Dendritic cell treated with granulocyte-macrophage colony-stimulating factor and Interleukin-4, amounts not matched to agents 40 ng/mL and 50 ng/mL, for 4 days (primary cell): Measurements from ENCODE around the gene ARHGEF11.

Experiments used
- H3K27ac Mint-ChIP-seq: one replicate; pipeline ENCODE4 v1.8.0; 2022; ENCODE audit warnings: mild to moderate bottlenecking, mixed read lengths
- H3K27me3 Mint-ChIP-seq: one replicate; pipeline ENCODE4 v1.8.0; 2022; ENCODE audit warnings: mild to moderate bottlenecking, mixed read lengths
- H3K36me3 Mint-ChIP-seq: one replicate; pipeline ENCODE4 v1.8.0; 2022; ENCODE audit warnings: low read depth, mixed read lengths
- H3K4me1 Mint-ChIP-seq: one replicate; pipeline ENCODE4 v1.8.0; 2022; ENCODE audit warnings: low read depth, mixed read lengths
- H3K4me3 Mint-ChIP-seq: one replicate; pipeline ENCODE4 v1.8.0; 2022; ENCODE audit warnings: mild to moderate bottlenecking, moderate library complexity, mixed read lengths
- H3K9me3 Mint-ChIP-seq: one replicate; pipeline ENCODE4 v1.8.0; 2022; ENCODE audit warnings: mixed read lengths
- intact Hi-C: fragments of 100-400 bp; cut with micrococcal nuclease; formaldehyde crosslinking; loops from one replicate; pipeline ENCODE4 v1.15.0; 2022

The ARHGEF11 gene

DNA sequence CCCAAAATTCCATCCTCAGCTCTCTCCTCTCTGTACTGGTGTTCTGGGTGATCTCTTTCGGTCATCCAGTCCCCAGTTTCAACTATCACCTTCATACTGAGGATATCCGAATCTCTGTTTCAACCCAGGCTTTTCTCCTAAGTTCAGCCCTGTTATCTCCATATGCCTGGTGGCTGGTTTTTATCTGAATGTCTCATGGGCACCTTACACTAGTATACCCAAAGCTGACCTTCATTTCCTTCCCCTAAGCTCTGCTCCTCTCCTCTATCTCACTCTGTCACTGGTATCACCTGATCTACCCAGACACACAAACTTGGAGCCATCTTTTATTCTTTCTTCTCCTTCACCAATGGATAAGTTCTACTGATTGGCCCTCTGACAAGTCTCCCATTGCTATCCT is 72.1 kb downstream of the ARHGEF11 start:
- intact Hi-C loops = no loop called here
- Mint-ChIP-seq H3K4me3 (no peak overlapping the region), H3K9me3 (no peaks in the 10 kb centered on the region), H3K36me3 (peaks cover 90% of the 10 kb centered on the region), H3K27me3 (no peaks in the 10 kb centered on the region), H3K4me1 (no peaks in the 10 kb centered on the region), H3K27ac (no peak overlapping the region)

DNA sequence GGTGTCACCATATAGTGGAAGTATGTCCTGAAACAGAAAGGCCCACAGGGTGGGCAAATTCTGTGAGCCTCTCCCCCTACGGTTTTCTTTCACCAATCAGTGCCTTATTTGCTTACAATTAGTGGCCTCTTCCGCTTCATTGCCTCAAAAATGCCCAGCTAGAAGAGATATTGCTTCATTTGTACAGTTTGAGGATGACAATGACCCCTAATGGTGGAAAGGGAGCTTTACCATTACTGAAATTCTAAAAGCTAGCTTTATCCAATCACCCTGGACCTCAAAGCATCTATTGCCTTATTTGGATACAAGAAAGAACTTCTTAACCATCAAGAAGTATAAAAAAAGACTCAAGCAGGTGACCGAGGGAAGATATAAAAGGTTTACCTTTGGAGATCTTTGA is 75.5 kb downstream of the ARHGEF11 start:
- peaks cover 90% of the 10 kb centered on the region for H3K36me3 Mint-ChIP-seq
- H3K4me3 Mint-ChIP-seq = no peak overlapping the region
- no peaks in the 10 kb centered on the region for H3K9me3 Mint-ChIP-seq
- no peaks in the 10 kb centered on the region for H3K4me1 Mint-ChIP-seq
- no peaks in the 10 kb centered on the region for H3K27me3 Mint-ChIP-seq
- no peak overlapping the region for H3K27ac Mint-ChIP-seq
- intact Hi-C loops = no loop called here

DNA sequence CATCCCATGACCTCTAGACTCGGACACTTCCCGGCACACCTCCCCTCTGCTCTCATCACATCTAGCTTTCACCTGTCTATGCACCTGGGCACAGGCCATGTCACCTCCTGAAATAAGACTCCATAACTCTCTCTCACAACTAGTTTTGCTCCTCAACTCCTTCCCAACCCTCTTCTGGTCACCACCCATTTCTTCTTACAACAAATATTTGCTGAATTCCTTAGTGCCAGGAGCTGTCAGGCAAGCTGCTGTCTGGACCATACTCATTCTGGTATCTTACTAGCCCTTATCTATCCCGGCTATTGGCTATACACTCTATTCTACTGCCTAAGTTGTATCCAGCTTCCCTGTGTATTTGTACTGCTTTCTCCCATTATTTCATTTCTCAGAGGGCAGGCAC is 76.0 kb downstream of the ARHGEF11 start:
- peaks cover 2% of the 10 kb centered on the region for H3K4me1 Mint-ChIP-seq
- intact Hi-C loops = loop anchor here (10.0 kb wide), 1 partner anchor 105 kb away; no protein-coding TSS in a partner anchor
- H3K36me3 Mint-ChIP-seq = peaks cover 87% of the 10 kb centered on the region
- H3K27me3 Mint-ChIP-seq = no peaks in the 10 kb centered on the region
- H3K9me3 Mint-ChIP-seq = no peaks in the 10 kb centered on the region
- no peak overlapping the region for H3K27ac Mint-ChIP-seq
- H3K4me3 Mint-ChIP-seq = no peak overlapping the region

DNA sequence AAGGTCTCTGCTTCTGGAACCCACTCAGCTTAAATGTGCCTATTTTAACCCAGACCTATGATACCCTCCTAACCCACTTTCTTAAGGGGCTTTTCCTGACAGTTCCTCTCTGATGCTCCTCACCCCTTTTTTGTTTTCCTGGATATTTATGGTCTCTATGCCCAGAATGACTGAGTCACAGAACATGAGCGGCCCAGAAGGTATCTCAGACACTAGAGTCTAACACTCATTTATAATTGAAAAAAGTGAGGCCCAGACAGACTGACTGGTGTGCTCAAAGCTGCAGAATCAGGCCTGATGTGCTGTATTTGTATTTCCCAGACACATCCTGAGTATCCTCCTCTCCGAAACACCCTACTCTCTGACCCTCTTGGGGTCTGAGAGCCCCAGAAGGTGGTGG is 81.1 kb downstream of the ARHGEF11 start:
- H3K4me3 Mint-ChIP-seq = peak overlapping the region; percentile 0
- H3K27me3 Mint-ChIP-seq = no peaks in the 10 kb centered on the region
- H3K27ac Mint-ChIP-seq = peak overlapping the region; percentile 88
- H3K9me3 Mint-ChIP-seq = no peaks in the 10 kb centered on the region
- peaks cover 92% of the 10 kb centered on the region for H3K36me3 Mint-ChIP-seq
- peaks cover 48% of the 10 kb centered on the region for H3K4me1 Mint-ChIP-seq
- intact Hi-C loops = loop anchor here (10.0 kb wide), 1 partner anchor 110 kb away; no protein-coding TSS in a partner anchor

DNA sequence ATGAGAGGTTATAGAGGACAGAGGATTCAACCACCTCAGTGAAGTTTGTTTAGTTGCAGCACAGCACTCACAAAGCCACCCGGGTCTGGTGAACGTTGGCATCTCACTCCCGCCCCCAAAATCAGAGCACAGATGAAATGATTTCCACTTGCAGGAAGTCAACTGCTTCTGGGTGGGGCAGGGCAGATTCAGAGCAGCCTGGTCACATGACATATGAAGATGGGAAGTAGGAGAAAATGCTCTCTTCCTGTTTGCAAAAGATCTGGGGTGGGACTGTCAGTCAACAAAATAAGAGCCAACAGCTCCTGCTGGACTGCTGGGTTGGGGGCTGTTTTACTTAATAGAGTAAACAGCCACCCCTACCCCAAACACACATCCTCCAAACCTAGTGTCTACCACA is 81.9 kb downstream of the ARHGEF11 start:
- Mint-ChIP-seq H3K9me3 (no peaks in the 10 kb centered on the region), H3K4me1 (peaks cover 48% of the 10 kb centered on the region), H3K4me3 (peak overlapping the region; percentile 77), H3K36me3 (peaks cover 92% of the 10 kb centered on the region), H3K27ac (peak overlapping the region; percentile 88), H3K27me3 (no peaks in the 10 kb centered on the region)
- intact Hi-C loops = loop anchor here (10.0 kb wide), 1 partner anchor 111 kb away; no protein-coding TSS in a partner anchor

DNA sequence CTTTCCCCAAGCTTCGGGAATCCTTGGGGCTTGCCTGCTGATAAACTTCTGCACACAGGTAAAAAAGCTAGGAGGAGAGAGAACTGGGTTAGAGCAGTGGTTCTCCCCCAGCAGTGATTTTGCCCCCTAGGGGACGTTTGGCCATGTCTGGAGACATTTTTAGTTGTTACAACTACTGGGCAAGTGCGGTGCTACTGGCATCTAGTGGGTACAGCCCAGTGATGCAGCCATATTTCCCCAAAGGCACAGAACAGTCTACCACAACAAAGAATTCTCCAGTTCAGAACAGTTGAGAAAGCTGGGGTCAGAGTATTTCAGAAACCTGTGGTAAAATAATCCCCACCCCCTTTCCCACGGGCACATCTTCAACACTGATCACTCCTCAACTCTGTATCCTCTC is 83.8 kb downstream of the ARHGEF11 start:
- H3K9me3 Mint-ChIP-seq = no peaks in the 10 kb centered on the region
- H3K36me3 Mint-ChIP-seq = peaks cover 95% of the 10 kb centered on the region
- H3K27me3 Mint-ChIP-seq = no peaks in the 10 kb centered on the region
- peak overlapping the region; percentile 88 for H3K27ac Mint-ChIP-seq
- intact Hi-C loops = loop anchor here (10.0 kb wide), 1 partner anchor 113 kb away; no protein-coding TSS in a partner anchor
- peaks cover 48% of the 10 kb centered on the region for H3K4me1 Mint-ChIP-seq
- peak overlapping the region; percentile 0 for H3K4me3 Mint-ChIP-seq

DNA sequence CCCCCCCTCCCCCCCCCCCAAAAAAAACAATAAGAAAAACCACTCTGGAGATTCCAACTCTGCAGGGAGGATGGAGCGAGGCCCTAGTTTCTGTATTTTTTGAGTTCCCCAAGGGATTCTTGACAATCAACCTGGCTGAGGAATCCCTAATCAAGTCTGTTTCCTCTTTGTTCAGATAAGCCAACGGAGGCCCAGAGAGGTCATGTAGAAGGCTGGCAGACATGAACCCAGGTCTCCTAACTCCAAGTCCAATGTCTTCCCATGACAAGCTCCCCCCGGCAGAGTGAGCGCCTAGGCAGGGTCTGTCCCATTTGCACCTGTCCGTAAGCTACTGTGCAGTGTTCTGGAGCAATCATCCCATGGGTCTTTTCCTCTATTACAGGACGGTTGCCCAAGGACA is 85.6 kb downstream of the ARHGEF11 start:
- Mint-ChIP-seq H3K4me3 (no peak overlapping the region), H3K27ac (no peak overlapping the region), H3K4me1 (peaks cover 48% of the 10 kb centered on the region), H3K36me3 (peaks cover 98% of the 10 kb centered on the region), H3K9me3 (no peaks in the 10 kb centered on the region), H3K27me3 (no peaks in the 10 kb centered on the region)
- intact Hi-C loops = loop anchor here (10.0 kb wide), 1 partner anchor 115 kb away; no protein-coding TSS in a partner anchor

DNA sequence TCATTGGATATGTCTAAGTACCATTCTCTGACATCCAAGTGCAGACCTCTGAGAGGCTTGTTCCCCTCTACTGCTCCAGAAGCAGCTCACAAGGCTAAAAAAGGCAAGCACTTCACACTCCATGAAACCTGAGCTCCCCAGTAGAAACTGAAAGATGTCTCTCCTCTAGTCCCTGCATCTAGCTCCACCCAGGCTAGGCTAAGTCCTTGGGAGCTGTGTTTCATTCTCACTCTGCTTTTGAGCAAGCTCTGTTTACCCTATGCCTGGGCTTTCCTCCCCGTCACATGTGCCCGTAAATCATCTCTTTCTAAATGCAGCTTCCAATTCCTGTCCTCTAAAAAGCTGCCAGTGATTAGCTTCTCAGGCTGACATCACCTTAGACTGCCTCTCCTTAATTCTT is 86.1 kb downstream of the ARHGEF11 start:
- Mint-ChIP-seq H3K4me1 (peaks cover 45% of the 10 kb centered on the region), H3K4me3 (no peak overlapping the region), H3K27ac (no peak overlapping the region), H3K9me3 (no peaks in the 10 kb centered on the region), H3K36me3 (peaks cover 100% of the 10 kb centered on the region), H3K27me3 (no peaks in the 10 kb centered on the region)
- intact Hi-C loops = no loop called here

DNA sequence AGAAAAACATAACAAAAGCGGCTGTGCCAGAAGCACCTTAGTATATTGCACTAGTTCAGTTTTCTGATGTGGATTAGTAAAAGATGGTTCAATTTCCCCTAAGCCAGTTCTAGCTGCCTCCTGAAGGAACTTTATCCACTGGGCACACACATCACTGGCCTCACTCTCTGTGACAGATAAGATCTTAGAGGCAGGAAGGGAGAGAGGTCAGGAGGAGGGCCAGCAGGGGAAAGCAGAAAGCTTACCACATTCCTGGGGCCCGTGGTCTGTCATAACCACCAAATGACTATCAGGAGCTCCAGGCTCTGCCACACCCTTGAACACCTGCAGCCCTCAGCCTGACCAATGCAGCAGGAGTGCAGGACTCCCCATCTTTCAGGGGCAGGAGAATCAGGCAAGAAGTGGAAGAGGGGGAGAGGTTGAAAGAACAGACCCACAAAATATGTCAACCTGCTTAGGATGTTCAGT is 87.3 kb downstream of the ARHGEF11 start:
- H3K27me3 Mint-ChIP-seq = no peaks in the 10 kb centered on the region
- H3K36me3 Mint-ChIP-seq = peaks cover 93% of the 10 kb centered on the region
- H3K9me3 Mint-ChIP-seq = no peaks in the 10 kb centered on the region
- no peak overlapping the region for H3K27ac Mint-ChIP-seq
- intact Hi-C loops = no loop called here
- H3K4me3 Mint-ChIP-seq = no peak overlapping the region
- H3K4me1 Mint-ChIP-seq = peaks cover 34% of the 10 kb centered on the region

DNA sequence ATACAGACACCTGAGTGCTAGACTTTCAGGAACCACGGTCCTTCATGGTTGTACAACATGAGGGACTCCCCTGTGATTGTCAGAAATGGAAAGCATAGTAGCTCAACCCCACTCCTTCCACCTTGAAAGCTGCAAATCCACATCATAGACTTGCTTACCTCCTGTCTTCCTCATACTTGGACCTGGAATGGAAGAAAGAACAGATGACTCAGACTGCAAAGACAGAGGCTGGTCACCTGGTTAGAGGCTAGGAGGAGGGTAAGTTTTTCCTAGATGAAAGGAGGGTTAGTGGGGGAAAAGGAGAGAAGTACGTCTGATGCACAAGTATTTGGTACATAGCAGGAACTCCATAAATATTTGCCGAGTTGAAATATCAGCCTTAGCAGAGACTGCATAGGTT is 87.9 kb downstream of the ARHGEF11 start:
- Mint-ChIP-seq H3K9me3 (no peaks in the 10 kb centered on the region), H3K4me3 (no peak overlapping the region), H3K4me1 (peaks cover 28% of the 10 kb centered on the region), H3K27me3 (no peaks in the 10 kb centered on the region), H3K27ac (no peak overlapping the region), H3K36me3 (peaks cover 93% of the 10 kb centered on the region)
- intact Hi-C loops = no loop called here

DNA sequence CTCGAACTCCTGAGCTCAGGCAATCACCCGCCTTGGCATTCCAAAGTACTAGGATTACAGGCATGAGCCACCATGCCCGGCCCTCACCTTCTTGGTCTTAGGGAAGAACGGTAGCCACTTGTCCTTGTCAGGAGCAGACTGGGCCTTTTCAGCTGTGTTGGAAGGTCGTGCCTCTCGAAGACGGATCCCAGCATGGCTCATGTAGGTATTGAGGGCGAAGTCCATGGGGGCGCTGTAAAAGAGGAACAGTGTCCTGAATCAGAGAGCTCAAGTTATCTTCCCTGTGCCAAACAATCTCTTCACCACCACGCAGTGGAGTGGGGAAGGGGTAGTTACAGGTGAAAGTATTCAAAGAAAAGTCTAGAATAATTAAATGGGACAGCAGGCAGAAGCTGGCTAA is 89.2 kb downstream of the ARHGEF11 start:
- intact Hi-C loops = no loop called here
- Mint-ChIP-seq H3K36me3 (peaks cover 93% of the 10 kb centered on the region), H3K27me3 (no peaks in the 10 kb centered on the region), H3K4me3 (no peak overlapping the region), H3K4me1 (peaks cover 19% of the 10 kb centered on the region), H3K27ac (no peak overlapping the region), H3K9me3 (no peaks in the 10 kb centered on the region)

DNA sequence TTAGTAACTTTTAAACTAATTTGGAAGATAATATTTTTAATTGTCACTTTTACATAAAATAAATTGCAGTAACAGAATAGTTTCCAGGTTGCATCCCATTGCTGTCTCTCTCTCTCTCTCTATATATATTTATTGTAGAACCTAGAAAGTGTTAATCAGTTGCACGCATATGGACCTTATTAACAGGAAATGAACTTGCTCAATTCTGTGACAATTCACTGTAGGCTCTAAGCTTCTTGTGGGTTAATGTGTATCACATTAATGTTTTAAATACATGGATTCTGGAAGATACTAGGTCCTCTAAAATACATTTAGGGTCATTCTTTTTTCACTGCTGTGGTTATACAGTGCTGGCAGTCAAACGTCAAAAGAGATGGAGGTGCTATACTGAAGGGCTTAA is 92.0 kb downstream of the ARHGEF11 start:
- H3K27ac Mint-ChIP-seq = no peak overlapping the region
- H3K4me1 Mint-ChIP-seq = peaks cover 11% of the 10 kb centered on the region
- H3K27me3 Mint-ChIP-seq = no peaks in the 10 kb centered on the region
- intact Hi-C loops = no loop called here
- peaks cover 93% of the 10 kb centered on the region for H3K36me3 Mint-ChIP-seq
- H3K9me3 Mint-ChIP-seq = no peaks in the 10 kb centered on the region
- H3K4me3 Mint-ChIP-seq = no peak overlapping the region

DNA sequence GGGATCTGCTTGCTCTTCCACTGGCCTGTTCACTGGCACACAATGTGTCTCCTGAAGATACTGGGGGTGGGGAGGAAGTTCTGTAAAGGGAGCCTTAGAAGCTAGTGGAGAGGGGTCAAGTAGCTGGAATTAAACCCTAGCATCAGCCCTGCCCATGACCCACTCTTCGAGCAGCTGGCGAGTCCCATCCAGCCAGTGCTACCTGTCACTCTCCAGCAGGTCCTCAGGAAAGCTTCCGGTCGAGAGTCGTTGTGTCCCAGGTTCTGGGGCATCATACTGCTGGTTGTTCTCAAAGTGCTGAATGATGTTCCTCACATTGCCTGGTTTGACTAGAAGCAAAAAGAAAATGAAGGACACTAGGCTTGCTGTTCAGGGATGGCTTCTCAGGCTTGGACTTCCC is 94.2 kb downstream of the ARHGEF11 start:
- Mint-ChIP-seq H3K4me1 (peaks cover 11% of the 10 kb centered on the region), H3K27me3 (no peaks in the 10 kb centered on the region), H3K27ac (no peak overlapping the region), H3K9me3 (no peaks in the 10 kb centered on the region), H3K36me3 (peaks cover 93% of the 10 kb centered on the region), H3K4me3 (no peak overlapping the region)
- intact Hi-C loops = no loop called here

DNA sequence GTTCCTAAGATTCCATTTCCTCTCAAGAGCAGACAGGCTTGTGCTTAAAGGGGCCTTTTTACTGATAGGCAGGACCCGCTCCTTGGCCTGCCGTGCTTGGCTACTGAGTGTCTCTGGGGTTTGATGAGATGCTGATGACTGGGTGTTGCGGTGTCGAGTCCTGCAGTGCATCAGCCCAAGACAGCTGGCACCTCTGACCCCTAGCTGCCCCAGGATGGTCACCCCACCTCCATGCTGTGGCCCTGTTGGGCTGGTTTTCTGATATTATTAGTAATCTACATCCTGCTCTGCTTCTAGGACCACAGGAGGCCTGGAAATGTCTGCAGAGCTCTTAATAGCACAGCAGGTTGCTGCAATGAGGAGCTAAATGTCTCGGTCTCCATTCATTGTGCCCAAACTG is 96.4 kb downstream of the ARHGEF11 start:
- H3K4me1 Mint-ChIP-seq = peaks cover 11% of the 10 kb centered on the region
- H3K4me3 Mint-ChIP-seq = no peak overlapping the region
- no peaks in the 10 kb centered on the region for H3K9me3 Mint-ChIP-seq
- H3K27ac Mint-ChIP-seq = no peak overlapping the region
- no peaks in the 10 kb centered on the region for H3K27me3 Mint-ChIP-seq
- intact Hi-C loops = no loop called here
- peaks cover 93% of the 10 kb centered on the region for H3K36me3 Mint-ChIP-seq

DNA sequence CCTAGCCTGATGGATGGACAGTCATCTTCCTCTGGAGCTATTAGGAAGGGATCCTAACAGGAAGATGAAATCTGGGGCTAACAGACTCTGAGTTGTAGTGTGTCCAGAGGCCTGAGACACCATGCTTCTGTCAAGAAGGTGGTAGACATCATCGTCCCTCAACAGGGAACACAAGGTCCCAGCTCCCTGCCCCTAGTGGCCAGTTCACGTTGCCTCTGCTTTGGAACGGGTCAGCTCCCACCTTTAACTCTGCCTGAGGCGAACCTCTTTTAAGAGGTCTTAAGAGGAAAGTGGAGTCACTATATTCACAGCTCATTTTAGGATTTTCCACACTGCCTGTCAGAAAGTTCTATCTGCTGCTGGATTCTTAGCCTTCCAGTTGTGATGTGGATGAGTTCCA is 96.8 kb downstream of the ARHGEF11 start:
- intact Hi-C loops = no loop called here
- Mint-ChIP-seq H3K36me3 (peaks cover 97% of the 10 kb centered on the region), H3K4me3 (no peak overlapping the region), H3K4me1 (peaks cover 11% of the 10 kb centered on the region), H3K9me3 (no peaks in the 10 kb centered on the region), H3K27ac (no peak overlapping the region), H3K27me3 (no peaks in the 10 kb centered on the region)
